ENCODE measurements around the gene TMEM120B.
A peak's percentile ranks its signal among the peaks of the same experiment; 100 is the strongest.

Gene TMEM120B

DNA sequence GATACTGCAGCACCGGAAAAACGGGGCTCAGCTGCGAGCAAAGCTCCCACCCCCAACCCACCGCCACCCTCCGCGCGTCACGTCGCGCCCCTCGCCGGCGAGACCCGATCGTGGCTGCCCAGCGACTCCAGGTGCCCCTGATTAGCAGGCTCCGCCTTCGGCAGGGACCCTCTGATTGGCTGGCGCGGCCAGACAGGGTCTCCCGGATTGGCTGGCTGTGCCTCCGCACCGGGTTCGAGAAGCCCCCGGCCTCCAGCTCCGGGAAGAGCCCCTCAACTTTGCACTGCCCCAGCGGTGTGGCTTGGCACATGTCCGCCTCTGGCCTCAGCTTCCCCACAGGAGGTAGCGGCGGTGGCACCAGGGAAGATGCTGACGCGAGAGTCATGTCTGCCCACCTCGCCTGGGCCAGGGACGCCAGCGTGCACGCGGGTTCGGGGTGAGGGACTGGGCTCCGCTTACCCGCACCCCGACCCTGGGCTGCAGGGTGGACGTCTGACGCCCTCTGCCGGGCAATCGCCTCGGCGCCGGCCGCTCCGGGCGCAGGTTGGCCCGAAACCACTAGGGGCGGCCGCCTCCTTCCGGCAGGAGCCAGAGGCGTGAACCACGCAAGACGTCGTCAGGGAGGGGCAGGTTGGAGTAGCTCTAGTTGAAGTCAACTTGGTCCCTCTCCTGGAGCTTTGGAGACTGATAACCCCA is 81.4 kb downstream of the TMEM120B start (continued):
- TF ChIP-seq KLF7 (tag by site-specific recombination; IDR thresholded peaks at IDR 0.05; ENCODE audit: borderline replicate concordance), result peak; percentile 34; the same call in 1 of the 2 replicates
- peak; percentile 96 for TF ChIP-seq ZSCAN30 (tag by site-specific recombination; IDR thresholded peaks at IDR 0.05)
- TF ChIP-seq ZNF266 (tag by site-specific recombination; IDR thresholded peaks at IDR 0.05; ENCODE audit: low read depth), result no peak
- peak; percentile 56; the same call in 1 of the 2 replicates for TF ChIP-seq ZNF223 (tag by site-specific recombination; IDR thresholded peaks at IDR 0.05)
- no peak for TF ChIP-seq ZNF514 (tag by site-specific recombination; IDR thresholded peaks at IDR 0.05)
- no peak for TF ChIP-seq ZNF10 (tag by site-specific recombination; IDR thresholded peaks at IDR 0.05)
- peak; percentile 59 for TF ChIP-seq YY2 (tag by site-specific recombination; IDR thresholded peaks at IDR 0.05)
- TF ChIP-seq GLIS2 (tag by site-specific recombination; IDR thresholded peaks at IDR 0.05), result no peak
- TF ChIP-seq ZNF660 (tag by site-specific recombination; IDR thresholded peaks at IDR 0.05), result peak; percentile 93
- TF ChIP-seq ZNF433 (tag by site-specific recombination; IDR thresholded peaks at IDR 0.05; ENCODE audit: low read depth), result no peak
- TF ChIP-seq KLF9 (tag by site-specific recombination; IDR thresholded peaks at IDR 0.05; ENCODE audit: low read depth), result no peak; the same call in none of the 2 replicates
- TF ChIP-seq, protein P1, sequence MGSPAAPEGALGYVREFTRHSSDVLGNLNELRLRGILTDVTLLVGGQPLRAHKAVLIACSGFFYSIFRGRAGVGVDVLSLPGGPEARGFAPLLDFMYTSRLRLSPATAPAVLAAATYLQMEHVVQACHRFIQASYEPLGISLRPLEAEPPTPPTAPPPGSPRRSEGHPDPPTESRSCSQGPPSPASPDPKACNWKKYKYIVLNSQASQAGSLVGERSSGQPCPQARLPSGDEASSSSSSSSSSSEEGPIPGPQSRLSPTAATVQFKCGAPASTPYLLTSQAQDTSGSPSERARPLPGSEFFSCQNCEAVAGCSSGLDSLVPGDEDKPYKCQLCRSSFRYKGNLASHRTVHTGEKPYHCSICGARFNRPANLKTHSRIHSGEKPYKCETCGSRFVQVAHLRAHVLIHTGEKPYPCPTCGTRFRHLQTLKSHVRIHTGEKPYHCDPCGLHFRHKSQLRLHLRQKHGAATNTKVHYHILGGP (tag by site-specific recombination; IDR thresholded peaks at IDR 0.05), result no peak
- no peak for TF ChIP-seq ZNF248 (tag by site-specific recombination; IDR thresholded peaks at IDR 0.05)
- TF ChIP-seq ZNF37A (tag by site-specific recombination; IDR thresholded peaks at IDR 0.05), result no peak
- peak; percentile 68 for TF ChIP-seq WT1 (tag by site-specific recombination; IDR thresholded peaks at IDR 0.05)
- TF ChIP-seq ZSCAN16 (tag by site-specific recombination; IDR thresholded peaks at IDR 0.05), result no peak
- peak; percentile 95 for TF ChIP-seq ZNF2 (tag by site-specific recombination; IDR thresholded peaks at IDR 0.05)
- TF ChIP-seq, protein P2, sequence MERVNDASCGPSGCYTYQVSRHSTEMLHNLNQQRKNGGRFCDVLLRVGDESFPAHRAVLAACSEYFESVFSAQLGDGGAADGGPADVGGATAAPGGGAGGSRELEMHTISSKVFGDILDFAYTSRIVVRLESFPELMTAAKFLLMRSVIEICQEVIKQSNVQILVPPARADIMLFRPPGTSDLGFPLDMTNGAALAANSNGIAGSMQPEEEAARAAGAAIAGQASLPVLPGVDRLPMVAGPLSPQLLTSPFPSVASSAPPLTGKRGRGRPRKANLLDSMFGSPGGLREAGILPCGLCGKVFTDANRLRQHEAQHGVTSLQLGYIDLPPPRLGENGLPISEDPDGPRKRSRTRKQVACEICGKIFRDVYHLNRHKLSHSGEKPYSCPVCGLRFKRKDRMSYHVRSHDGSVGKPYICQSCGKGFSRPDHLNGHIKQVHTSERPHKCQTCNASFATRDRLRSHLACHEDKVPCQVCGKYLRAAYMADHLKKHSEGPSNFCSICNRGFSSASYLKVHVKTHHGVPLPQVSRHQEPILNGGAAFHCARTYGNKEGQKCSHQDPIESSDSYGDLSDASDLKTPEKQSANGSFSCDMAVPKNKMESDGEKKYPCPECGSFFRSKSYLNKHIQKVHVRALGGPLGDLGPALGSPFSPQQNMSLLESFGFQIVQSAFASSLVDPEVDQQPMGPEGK (tag by site-specific recombination; IDR thresholded peaks at IDR 0.05), result peak; percentile 98
- TF ChIP-seq ZBTB1 (tag by site-specific recombination; IDR thresholded peaks at IDR 0.05), result peak; percentile 91
- no peak for TF ChIP-seq ZNF140 (tag by site-specific recombination; IDR thresholded peaks at IDR 0.05)
- TF ChIP-seq ZNF626 (tag by site-specific recombination; IDR thresholded peaks at IDR 0.05), result no peak
- peak; percentile 99 for TF ChIP-seq ZBTB8A (tag by site-specific recombination; IDR thresholded peaks at IDR 0.05)
- peak; percentile 59 for TF ChIP-seq BCL11B (tag by site-specific recombination; IDR thresholded peaks at IDR 0.05; ENCODE audit: low read depth)
- TF ChIP-seq ZNF670 (tag by site-specific recombination; IDR thresholded peaks at IDR 0.05; ENCODE audit: low read depth), result no peak
- TF ChIP-seq ZNF518A (tag by site-specific recombination; conservative IDR thresholded peaks at IDR 0.05; ENCODE audit: low read depth), result 0 out of 2 replicates have a peak, but pooled peaks have one; percentile 9
- TF ChIP-seq KLF1 (tag by site-specific recombination; IDR thresholded peaks at IDR 0.05), result peak; percentile 62
- peak; percentile 94 for TF ChIP-seq ZBTB26 (tag by site-specific recombination; optimal IDR thresholded peaks at IDR 0.05)
- TF ChIP-seq, protein P3, sequence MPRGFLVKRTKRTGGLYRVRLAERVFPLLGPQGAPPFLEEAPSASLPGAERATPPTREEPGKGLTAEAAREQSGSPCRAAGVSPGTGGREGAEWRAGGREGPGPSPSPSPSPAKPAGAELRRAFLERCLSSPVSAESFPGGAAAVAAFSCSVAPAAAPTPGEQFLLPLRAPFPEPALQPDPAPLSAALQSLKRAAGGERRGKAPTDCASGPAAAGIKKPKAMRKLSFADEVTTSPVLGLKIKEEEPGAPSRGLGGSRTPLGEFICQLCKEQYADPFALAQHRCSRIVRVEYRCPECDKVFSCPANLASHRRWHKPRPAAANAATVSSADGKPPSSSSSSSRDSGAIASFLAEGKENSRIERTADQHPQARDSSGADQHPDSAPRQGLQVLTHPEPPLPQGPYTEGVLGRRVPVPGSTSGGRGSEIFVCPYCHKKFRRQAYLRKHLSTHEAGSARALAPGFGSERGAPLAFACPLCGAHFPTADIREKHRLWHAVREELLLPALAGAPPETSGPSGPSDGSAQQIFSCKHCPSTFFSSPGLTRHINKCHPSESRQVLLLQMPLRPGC (tag by site-specific recombination; IDR thresholded peaks at IDR 0.05), result no peak
- no peak for TF ChIP-seq ZNF214 (tag by site-specific recombination; IDR thresholded peaks at IDR 0.05; ENCODE audit: borderline replicate concordance)
- TF ChIP-seq ZNF23 (tag by site-specific recombination; IDR thresholded peaks at IDR 0.05; ENCODE audit: borderline replicate concordance), result no peak

All from HEK293 (cell line).